KBM-7 (cell line): ENCODE measurements around the gene SF3B3.
"Not testable (repeated sequence)": the region's sequence is repeated elsewhere in the genome, so short reads cannot be mapped to it uniquely, and the experiment has no call there.

ENCODE experiments used
- DNase-seq: peaks from one replicate; pipeline ENCODE4 v3.0.0-alpha.2; 2015
- in situ Hi-C: fragments of 300-500 bp; cut with MboI; formaldehyde crosslinking; loops from 2 replicates; pipeline ENCODE4 v1.14.3; 2020; ENCODE audit warnings: low sequenced_read_pairs, low pct_unique_long_range_greater_than_20kb, mixed read lengths

Gene SF3B3

DNA sequence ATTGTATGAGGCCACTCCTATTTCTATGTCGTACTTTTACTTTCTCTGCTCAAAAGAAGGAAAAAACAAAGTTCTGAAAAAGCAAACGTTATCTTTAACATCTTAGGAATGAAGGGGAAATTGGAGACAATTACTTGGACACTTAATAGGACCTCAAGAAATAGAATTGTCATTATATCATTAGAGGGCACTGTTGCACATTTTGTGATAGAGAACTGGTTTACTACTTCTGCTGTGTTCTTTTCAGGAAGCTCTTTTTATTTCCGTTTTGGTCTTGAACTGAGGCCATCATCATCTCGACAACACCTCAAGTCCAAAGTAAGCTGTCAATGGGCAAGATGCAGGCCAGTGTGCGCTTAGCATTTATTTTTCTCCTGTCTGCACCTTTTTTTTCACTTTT lies 14.9 kb upstream of the SF3B3 start:
- DNase-seq = peak; percentile 60
- in situ Hi-C loops = no loop called here

DNA sequence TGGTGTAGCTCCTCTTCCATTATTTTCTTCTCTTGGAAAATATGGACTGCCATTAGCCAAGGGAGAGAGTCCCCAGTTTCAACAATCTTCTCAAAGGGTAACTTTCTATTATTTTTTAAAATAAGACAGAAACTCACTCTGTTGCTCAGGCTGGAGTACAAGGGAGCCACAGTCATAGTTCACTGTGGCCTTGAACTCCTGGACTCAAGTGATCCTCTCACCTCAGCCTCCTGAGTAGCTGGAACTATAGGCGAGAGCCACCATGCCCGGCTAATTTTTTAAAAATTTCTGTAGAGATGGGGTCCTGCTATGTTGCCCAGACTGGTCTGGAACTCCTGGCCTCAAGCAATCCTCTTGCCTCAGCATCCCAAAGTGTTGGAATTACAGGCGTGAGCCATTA lies 13.4 kb upstream of the SF3B3 start:
- DNase-seq = no peak
- in situ Hi-C loops = no loop called here

GRCh38 chr16:70511833-70512232 lies 11.8 kb upstream of the SF3B3 start:
- in situ Hi-C loops = no loop called here
- DNase-seq = no peak

DNA sequence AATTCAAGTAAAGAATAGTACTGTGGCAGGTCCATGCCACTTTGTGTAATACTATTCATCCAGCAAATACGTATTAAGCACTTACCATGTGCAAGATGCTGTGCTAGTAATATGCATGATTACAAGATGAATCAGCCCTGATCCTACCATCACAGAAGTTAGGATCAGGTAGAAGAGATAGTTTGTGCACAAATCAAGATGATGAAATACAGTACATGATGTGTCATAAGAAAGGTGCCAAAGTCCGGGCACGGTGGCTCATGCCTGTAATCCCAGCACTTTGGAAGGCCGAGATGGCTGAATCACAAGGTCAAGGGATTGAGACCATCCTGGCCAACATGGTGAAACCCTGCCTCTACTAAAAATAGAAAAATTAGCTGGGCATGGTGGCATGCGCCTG lies 11.2 kb upstream of the SF3B3 start:
- in situ Hi-C loops = no loop called here
- DNase-seq = no peak

- in situ Hi-C loops = no loop called here
- peak; percentile 61 for DNase-seq
Measured at GRCh38 chr16:70520612-70521297, 2.9 kb upstream of the SF3B3 start.

- in situ Hi-C loops = no loop called here
- no peak for DNase-seq
Measured at GRCh38 chr16:70522216-70523075, 1.2 kb upstream of the SF3B3 start.

DNA sequence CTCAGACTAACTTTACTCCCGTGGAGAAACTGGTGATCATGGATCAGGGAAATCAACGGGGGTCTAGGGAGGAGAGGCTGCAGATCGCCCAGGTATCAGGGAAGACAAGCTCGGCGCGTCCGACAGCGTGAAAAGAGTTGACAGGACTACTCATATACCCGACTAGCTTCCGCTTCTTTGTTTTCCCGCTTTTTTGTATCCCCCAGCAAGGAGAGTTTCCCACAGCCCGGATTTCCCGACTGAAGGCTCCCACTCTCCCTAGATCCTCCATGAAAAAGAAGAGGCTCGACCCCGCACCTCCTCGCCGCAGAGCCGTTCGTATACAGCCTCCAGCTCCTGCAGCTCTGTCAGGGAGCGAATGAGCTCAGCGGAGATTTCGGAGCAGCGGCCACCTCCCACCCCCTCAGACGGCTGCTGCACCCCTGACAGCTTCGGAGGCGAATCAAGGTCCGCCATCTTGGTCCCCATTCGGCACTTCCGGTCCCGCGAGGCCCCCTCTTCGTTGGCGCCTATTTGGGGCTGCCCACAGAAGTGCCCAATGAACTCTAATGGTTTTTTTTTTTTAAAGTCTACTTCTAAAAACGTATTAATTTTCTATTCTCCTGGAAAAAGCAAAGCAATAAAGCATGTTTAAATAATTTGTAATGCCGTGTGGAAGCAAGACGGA lies 407 bp upstream of the SF3B3 start, which contains the start of gene COG4:
Gene COG4, minus strand, starts transcription at position 479 of the 667 bp plus-strand sequence. Its CDS starts 11 bp downstream, at position 468.
- in situ Hi-C loops = no loop called here

DNA sequence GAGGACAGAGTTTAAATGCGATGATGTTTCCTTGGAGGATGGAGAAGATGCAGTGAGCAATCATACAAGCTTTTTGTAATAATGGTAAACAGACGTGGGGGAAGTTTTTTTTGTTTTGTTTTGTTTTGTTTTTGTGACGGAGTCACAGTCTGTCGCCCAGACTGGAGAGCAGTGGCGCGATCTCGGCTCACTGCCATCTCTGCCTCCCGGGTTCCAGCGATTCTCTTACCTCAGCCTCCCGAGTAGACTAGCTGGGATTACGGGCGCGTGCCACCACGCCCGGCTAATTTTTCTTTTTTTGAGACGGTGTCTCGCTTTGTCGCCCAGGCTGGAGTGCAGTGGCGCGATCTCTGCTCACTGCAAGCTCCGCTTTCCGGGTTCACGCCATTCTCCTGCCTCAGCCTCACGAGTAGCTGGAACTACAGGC lies 796 bp downstream of the SF3B3 start:
- in situ Hi-C loops = not testable (repeated sequence)

More for the DNA sequence above, 407 bp upstream of the SF3B3 start, which contains the start of gene COG4:
- DNase-seq = peak; percentile 93

GRCh38 chr16:70526403-70526802 lies 2.8 kb downstream of the SF3B3 start:
- no peak for DNase-seq
- in situ Hi-C loops = no loop called here

More for the DNA sequence above, 796 bp downstream of the SF3B3 start:
- DNase-seq = peak; percentile 47

- DNase-seq = no peak
- in situ Hi-C loops = no loop called here
Measured at GRCh38 chr16:70527315-70527996, 3.8 kb downstream of the SF3B3 start.

- peak; percentile 32 for DNase-seq
- in situ Hi-C loops = no loop called here
Measured at GRCh38 chr16:70529051-70529777, 5.6 kb downstream of the SF3B3 start.

DNA sequence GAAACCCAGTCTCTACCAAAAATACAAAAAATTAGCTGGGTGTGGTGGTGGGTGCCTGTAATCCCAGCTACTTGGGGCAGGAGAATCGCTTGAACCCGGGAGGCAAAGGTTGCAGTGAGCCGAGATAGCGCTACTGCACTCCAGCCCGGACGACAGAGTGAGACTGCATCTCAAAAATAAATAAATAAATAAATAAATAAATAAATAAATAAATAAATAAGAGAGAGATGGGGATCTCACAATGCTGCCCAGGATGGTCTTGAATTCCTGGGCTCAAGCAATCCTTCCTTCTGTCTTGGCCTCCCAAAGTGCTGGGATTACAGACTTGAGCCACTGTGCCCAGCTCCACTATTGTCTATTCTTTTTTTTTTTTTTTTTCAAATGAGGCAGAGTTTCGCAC lies 6.3 kb downstream of the SF3B3 start:
- DNase-seq, in situ Hi-C loops: not testable (repeated sequence)

- no peak for DNase-seq
- in situ Hi-C loops = no loop called here
Measured at GRCh38 chr16:70534971-70535370, 11.4 kb downstream of the SF3B3 start.

GRCh38 chr16:70540994-70541393 lies 17.4 kb downstream of the SF3B3 start:
- no peak for DNase-seq
- in situ Hi-C loops = no loop called here

DNA sequence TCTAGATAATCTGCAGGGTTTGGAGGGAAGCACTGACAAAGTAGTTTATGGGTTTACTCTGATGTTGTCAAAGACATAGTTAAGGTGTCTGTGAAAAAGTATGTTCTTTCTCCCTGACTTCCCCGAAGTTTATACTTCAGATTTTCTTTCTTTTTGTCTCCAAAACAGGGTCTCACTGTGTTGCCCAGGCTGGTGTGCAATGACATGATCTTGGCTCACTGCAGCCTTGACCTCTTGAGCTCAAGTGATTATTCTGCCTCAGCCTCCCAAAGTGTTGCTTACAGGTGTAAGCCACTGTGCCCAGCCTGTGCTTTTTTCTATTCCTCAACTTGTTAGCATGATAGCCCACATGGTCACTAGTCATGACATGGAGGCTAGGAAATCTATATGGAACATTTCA lies 20.9 kb downstream of the SF3B3 start:
- in situ Hi-C loops = no loop called here
- no peak for DNase-seq

DNA sequence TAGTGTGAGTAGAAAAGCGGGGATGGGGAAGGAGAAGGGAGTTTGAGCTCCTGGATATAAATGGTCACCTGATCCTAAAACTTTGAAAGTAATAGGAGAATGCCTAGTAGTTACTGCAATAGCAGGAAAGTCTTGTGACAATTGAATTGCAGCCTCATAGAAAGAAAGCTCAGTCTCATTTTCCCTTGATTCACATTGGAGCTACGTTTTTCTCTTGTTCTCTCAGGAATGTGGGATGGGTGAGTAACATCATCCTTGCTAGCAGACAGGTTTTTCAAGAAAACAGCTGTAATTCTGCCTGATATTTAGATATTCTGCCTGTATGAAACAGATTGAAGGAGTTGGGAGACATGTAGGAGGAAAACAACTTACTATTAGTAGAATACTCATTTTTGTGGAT lies 25.3 kb downstream of the SF3B3 start:
- in situ Hi-C loops = no loop called here
- no peak for DNase-seq

- no peak for DNase-seq
- in situ Hi-C loops = no loop called here
Measured at GRCh38 chr16:70550082-70550481, 26.5 kb downstream of the SF3B3 start.

DNA sequence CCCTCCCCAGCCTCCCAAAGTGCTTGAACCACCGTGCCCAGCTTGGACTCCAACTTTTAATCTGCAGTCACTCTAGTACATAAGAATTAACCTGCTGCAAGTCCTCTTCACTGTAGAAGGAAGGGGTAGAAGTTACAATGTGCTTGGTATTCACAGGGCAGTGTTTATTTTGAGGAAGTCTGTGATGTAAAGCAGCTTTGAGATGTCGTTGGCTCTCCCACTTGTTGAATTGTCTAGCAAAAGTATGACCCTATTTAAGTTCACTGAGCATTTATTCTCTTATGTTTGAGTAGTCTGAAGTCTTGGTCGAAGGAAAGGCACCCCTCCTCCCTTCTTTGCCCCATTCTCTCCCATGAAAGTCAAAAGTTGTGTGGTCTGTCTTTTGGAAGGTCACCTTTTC lies 28.2 kb downstream of the SF3B3 start:
- no peak for DNase-seq
- in situ Hi-C loops = no loop called here

DNA sequence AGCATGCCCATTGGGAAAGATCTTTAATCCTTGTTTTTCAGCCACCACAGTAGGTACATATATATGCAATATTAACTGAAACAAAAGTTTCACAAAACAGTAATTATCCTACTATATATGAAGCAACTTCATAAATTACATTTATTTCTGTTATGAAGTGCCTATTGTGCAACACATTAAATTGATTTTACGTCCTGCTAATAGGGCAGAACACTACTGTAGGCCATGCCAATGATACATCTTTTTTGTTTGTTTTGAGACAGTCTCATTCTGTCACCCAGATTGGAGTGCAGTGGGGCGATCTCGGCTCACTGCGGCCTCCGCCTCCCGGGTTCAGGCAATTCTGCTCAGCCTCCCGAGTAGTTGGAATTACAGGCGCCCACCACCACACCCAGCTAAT lies 29.1 kb downstream of the SF3B3 start:
- in situ Hi-C loops = no loop called here
- DNase-seq = no peak
